Measurements from ENCODE around the gene STK32B. TPM values are rescaled to one million over a fixed set of nuclear protein-coding genes. Genes with fewer than 3 reads are reported as not detected.

Gene STK32B
- total and polyA plus RNA-seq, 8 donors, result 0.90 to 5.1 (median 3.3) TPM

GRCh38 chr4:5096261-5096660 is 45.0 kb downstream of the STK32B start:
- no peaks in the 10 kb centered on the region for H3K36me3 ChIP-seq
- no peak overlapping the region for H3K27ac ChIP-seq
- H3K4me1 ChIP-seq, result no peaks in the 10 kb centered on the region
- intact Hi-C loops (cut with DNase I), result no loop called here
- H3K9me3 ChIP-seq, result peaks cover 0 to 7% of the 10 kb centered on the region in 2 donors
- H3K27me3 ChIP-seq, result no peaks in the 10 kb centered on the region
- DNase-seq (no peak), ATAC-seq (no peak)
- no peak for TF ChIP-seq CTCF (IDR thresholded peaks at IDR 0.05)
- no peak overlapping the region for H3K4me3 ChIP-seq

- Histone ChIP-seq H3K9me3 (peaks cover 0 to 7% of the 10 kb centered on the region in 2 donors), H3K4me1 (no peaks in the 10 kb centered on the region), H3K36me3 (no peaks in the 10 kb centered on the region), H3K4me3 (no peak overlapping the region), H3K27me3 (no peaks in the 10 kb centered on the region), H3K27ac (no peak overlapping the region)
- ATAC-seq (no peak), DNase-seq (no peak)
- no peak for TF ChIP-seq CTCF (IDR thresholded peaks at IDR 0.05)
- intact Hi-C loops (cut with DNase I), result no loop called here
These were observed 46.9 kb downstream of the STK32B start for GRCh38 chr4:5098176-5098575.

GRCh38 chr4:5100336-5100735 is 49.1 kb downstream of the STK32B start:
- H3K27me3 ChIP-seq, result no peaks in the 10 kb centered on the region
- ATAC-seq (no peak), DNase-seq (no peak)
- no peak for TF ChIP-seq CTCF (IDR thresholded peaks at IDR 0.05)
- H3K36me3 ChIP-seq, result no peaks in the 10 kb centered on the region
- H3K4me3 ChIP-seq, result no peak overlapping the region
- H3K27ac ChIP-seq, result no peak overlapping the region
- no peaks in the 10 kb centered on the region for H3K4me1 ChIP-seq
- peaks cover 0 to 7% of the 10 kb centered on the region in 2 donors for H3K9me3 ChIP-seq
- intact Hi-C loops (cut with DNase I), result no loop called here

GRCh38 chr4:5100986-5101385 is 49.7 kb downstream of the STK32B start:
- intact Hi-C loops (cut with DNase I), result no loop called here
- no peaks in the 10 kb centered on the region for H3K4me1 ChIP-seq
- ATAC-seq (no peak), DNase-seq (no peak)
- H3K9me3 ChIP-seq, result peaks cover 0 to 7% of the 10 kb centered on the region in 2 donors
- no peak for TF ChIP-seq CTCF (IDR thresholded peaks at IDR 0.05)
- no peak overlapping the region for H3K4me3 ChIP-seq
- H3K36me3 ChIP-seq, result no peaks in the 10 kb centered on the region
- no peaks in the 10 kb centered on the region for H3K27me3 ChIP-seq
- no peak overlapping the region for H3K27ac ChIP-seq

- Histone ChIP-seq H3K4me3 (no peak overlapping the region), H3K9me3 (peaks cover 0 to 7% of the 10 kb centered on the region in 2 donors), H3K27me3 (no peaks in the 10 kb centered on the region), H3K4me1 (no peaks in the 10 kb centered on the region), H3K36me3 (no peaks in the 10 kb centered on the region), H3K27ac (no peak overlapping the region)
- DNase-seq (no peak), ATAC-seq (no peak)
- intact Hi-C loops (cut with DNase I), result no loop called here
- TF ChIP-seq CTCF (IDR thresholded peaks at IDR 0.05), result no peak
These were observed 50.3 kb downstream of the STK32B start for GRCh38 chr4:5101571-5101970.

Data from left lung (tissue), 10 donors.